Renal cortical epithelial cell (primary cell): ENCODE measurements around the gene GFOD1. TPM values are rescaled to one million over a fixed set of nuclear protein-coding genes. Genes with fewer than 3 reads are reported as not detected.
"Not testable (repeated sequence)": the region's sequence is repeated elsewhere in the genome, so short reads cannot be mapped to it uniquely, and the experiment has no call there.

ENCODE experiments used
- DNase-seq: peaks from one replicate; pipeline ENCODE4 v3.0.0-alpha.2; 2011; ENCODE audit warnings: low read depth
- total RNA-seq: library from RNA; depleted of rRNA; stranded (reverse); fragments of >200 nt; gene quantifications from 2 replicates; pipeline ENCODE4 v1.2.3, GENCODE V29; 2014

GFOD1 gene
- total RNA-seq, 1 donor from 2014 or later: 5.2 TPM

DNA sequence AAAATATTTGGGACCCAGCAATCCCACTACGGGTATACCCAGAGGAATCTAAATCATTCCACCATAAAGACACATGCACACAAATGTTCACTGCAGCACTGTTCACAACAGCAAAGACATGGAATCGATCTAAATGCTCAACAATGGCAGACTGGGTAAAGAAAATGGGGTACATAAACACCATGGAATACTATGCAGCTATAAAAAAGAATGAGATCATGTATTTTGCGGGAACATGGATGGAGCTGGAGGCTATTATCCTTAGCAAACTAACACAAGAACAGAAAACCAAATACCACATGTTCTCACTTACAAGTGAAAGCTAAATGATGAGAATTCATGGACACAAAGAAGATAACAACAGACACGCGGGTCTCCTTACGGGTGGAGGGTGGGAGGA is 43.4 kb downstream of the GFOD1 start:
- DNase-seq: not testable (repeated sequence)

DNA sequence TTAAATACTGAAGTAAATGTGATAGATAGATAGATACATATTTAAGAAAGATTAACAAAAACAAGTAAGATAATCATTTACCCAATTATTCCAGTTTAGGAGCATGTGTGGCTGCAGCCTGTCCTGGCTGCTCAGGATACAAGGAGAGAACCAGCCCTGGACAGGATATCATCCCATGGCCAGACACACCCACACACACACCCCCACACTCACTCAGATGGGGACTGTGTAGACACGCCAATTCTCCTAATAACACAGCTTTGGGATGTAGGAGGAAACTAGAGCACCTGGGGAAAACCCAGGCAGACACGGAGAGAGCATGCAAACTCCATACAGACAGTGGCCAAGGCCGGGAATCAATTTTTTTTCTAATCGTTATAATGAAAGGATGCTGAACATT is 45.6 kb downstream of the GFOD1 start:
- DNase-seq: no peak

DNA sequence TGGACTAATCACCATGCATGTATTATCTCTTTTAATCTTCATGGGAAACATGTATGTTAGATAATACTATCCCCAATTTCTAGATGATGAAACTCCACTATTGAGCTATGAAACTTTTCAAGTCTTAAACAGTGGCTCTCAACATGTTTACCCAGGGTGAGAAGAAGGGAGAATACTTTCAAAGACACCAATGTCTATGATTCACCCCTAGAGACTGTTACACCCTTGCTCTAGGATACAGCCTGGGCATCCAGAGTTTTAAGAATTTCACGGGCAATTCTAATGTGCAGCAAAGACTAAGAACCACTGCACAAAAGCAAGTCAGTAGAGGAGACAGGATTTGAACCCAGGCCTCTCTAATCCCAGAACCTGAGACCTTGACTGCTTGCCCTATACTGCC is 47.8 kb downstream of the GFOD1 start:
- no peak for DNase-seq

DNA sequence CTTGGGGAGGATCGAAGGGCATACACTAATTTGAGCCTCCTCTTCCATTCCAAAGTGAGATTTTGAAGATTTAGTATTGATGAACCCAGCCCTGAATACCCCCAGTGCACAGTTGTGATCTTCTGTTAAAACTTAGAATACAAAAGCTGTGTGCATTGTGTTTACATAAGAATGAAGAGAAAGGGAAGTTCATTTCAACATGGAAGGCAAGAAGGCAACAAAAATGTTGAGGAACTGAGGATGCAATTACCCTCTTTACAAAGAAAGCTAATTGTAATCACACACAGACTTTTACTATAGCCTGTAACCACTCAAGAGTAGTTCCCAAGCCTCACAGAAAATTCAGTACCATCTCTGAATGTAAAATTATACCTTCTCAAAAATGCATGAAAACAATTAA is 49.3 kb downstream of the GFOD1 start:
- DNase-seq: no peak

DNA sequence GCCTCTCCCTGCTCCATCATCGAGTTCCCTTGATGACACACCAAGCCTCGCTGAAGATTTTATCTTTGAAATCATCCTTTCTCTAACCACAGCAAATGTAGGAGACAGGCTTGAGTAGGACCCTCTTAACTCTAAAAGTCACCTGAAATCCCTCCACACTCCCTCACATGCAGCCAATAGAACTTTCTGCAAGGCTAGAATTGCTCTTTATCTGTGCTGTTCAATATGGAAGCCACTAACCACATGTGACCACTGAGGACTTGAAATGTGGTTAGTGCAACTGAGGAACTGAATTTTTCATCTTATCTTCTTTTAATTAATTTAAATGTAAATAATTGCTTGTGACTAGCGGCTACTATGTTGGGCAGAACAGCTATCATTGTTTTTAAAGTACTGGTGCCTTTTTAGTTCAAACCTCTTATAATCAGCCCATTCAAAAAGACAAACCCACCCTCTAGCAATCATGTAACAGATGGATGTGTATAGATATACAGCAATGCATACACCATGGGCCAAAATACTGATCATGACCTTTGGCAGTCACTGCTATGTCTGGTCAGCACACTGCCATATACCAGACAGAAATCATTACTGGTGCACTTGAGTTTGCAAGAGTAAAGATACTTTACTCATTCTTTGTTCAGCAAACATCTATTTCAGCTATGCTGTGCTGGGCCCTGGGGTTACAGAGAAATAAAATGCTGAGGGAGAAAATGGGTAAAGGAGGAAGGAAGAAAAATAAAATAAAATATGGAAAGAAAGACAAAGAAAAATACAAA is 50.0 kb downstream of the GFOD1 start:
- DNase-seq: no peak

DNA sequence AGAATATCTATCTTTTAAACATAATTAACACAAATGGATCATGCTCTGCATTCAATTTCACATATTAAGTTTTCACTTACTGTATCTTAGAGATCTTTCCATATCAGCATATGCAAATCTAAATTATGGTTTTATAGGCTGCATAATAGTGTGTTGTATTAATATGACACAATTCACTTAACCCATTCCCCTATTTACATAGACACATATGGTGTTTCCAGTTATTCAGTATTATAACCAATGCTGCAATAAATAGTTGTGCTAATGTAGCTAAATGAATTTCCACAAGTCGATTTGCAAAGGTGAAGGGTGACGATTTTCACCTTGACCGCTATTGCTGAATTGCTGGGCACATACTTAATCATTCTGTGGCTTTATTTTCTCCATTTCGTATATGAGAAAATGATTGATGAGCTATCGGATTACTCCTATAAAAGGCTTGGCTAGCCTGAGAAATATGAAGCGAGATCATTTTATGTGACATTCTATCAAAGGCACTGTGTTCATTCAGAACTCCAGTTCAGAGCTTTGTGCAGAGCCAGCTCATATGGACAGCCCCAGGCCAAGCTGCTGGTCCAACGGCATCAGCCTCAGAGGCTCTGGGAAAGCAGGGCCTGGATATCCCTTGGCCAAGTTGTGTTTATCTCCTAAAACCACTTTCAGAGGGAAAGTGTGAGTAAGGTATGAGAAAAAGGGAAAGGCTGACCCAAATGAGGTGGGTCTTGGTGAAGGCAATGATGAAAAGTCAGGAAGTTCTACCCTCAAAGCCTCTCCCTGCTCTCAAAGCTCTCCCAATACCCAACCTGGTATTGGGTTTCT is 50.8 kb downstream of the GFOD1 start:
- no peak for DNase-seq

DNA sequence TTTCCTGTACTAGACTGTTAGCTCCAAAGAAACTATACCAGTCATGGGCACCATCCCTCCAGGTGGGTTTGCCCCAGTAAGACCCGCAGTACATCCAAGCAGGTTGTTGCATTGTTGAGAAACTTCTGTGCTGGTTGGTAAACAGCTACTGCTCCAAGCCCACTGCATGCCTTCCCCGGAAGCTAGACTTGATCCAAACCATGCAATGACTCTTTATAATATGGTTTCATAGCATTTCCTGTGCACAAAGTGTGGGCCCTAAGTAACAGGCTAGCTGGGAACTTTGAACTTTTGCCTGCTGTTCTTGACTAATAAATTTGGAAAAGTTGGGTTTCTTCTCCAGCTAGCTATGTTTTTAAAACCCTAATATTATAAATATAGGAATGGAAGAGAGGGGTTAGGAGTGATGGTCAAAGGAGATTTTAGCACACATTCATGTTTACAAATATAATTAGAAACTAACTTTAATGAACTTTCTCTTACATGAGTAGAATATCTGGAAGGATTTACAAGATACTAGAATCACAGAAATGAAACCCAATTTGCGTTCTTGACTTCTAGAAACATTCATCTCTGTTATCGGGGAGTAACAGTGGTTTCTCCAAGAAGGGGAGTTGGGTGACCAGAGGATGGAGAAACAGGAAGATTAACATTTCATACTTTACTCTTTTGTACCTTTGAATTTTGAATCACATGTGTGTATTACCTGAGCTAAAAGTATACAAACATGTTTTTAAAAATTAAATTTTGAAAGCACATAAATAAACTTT is 51.7 kb downstream of the GFOD1 start:
- DNase-seq: no peak

DNA sequence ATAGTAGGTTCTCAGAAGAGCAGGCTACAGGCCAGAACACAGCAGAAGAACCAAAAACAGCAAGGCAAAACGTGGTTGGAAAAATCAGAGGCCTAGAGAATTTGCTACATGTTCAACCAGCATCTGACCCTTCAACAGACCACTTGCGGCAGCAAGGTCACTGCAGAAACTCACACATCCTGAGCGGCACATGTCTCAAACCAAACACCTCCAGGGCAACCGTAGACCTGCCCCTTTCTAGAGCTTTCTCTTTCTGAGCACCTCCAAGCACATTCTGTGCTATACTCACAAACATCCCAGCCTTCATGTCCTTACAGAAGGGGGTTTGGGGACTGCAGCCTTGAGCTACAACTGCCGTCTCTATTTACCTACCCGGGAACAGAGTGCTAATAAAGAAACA is 52.6 kb downstream of the GFOD1 start:
- DNase-seq: no peak

DNA sequence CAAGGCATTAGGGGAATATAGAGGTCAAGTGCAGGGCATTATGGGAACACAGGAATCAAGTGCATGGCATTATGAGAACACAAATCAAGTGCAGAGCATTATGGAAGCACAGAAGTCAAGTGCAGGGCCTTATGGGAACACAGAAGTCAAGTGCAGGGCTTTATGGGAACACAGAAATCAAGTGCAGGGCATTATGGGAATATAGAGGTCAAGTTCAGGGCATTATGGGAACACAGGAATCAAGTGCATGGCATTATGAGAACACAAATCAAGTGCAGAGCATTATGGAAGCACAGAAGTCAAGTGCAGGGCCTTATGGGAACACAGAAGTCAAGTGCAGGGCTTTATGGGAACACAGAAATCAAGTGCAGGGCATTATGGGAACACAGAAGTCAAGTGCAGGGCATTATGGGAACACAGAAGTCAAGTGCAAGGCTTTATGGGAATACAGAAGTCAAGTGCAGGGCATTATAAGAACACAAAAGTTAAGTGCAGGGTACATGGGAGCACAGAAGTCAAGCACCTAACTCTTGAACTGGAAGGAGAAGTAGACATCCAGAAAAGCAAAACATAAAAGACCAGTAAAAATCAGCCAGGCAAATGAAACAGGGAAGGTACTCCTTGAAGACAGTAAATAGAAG is 53.1 kb downstream of the GFOD1 start:
- DNase-seq: not testable (repeated sequence)

DNA sequence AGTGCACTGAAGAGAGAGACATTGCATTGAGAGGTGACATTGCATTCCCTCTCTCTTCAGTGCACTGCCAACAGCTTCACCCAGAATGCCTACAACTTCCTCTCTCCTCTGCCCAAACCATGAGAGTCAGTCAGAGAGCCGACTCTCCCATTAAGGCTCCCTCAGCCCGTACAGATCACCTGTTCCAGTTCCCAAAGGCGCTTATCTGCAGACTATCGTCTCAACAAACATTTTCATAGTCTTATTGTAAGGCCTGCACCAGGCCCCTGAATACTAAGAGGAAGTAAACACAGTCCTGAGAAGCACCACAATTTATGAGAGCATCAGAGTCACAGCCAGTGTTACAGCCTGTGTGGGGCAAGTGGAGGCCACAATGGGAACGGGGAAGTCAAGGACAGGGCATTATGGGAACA is 53.7 kb downstream of the GFOD1 start:
- no peak for DNase-seq

DNA sequence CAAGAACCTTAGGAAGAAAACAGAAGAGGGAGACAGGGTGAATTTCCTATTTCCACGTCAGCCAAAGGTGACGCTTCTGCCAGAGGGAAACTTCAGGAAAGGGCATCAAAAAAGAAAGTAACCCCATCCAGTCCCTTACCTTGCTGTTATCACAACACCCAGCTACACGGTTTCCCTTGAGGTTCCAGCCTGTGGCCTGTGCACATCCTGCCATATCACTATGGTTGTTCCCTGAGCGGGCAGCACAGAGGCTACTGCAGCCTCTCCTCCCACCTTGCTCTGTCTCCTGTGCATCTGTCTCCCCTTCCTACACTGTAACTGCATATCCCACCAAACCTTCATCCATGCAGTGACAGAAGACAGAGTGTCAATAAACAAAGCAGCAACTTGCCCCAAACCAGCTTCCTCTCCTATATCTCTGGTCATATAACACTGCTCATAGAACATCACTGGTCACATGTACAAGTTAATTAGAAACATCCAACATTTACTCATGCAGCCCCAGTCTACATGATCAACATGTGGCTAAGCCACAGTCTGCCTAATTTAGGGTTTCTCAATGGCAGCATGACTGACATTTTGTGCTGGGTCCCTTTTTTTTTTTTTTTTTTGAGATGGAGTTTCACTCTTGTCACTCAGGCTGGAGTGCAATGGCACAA is 54.7 kb downstream of the GFOD1 start:
- DNase-seq: no peak

DNA sequence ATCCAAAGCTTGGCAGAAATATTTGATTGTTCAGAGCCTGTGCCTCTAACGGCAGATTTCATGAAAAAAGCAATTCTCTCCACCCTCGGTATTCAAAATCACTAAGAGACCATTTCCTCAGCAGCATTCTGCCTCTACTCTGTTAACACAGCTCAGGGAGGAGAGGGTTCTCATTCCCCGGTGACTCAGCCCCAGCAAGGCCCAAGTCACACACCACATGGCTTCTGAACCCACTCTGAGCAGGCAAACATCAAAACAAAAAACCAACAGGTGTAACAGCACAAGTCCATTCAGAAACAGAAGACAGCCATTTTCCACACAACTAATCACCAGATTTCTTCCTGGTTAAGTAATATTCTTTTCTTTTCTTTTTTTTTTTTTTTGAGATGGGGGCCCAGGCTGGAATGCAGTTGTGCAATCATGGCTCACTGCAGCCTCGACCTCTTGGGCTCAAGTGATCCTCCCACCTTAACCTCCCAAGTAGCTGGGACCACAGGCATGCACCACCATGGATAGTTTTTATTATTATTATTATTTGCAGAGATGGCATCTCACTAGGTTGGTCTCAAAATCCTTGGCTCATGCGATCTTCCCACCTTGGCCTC is 55.4 kb downstream of the GFOD1 start:
- peak; percentile 64 for DNase-seq

DNA sequence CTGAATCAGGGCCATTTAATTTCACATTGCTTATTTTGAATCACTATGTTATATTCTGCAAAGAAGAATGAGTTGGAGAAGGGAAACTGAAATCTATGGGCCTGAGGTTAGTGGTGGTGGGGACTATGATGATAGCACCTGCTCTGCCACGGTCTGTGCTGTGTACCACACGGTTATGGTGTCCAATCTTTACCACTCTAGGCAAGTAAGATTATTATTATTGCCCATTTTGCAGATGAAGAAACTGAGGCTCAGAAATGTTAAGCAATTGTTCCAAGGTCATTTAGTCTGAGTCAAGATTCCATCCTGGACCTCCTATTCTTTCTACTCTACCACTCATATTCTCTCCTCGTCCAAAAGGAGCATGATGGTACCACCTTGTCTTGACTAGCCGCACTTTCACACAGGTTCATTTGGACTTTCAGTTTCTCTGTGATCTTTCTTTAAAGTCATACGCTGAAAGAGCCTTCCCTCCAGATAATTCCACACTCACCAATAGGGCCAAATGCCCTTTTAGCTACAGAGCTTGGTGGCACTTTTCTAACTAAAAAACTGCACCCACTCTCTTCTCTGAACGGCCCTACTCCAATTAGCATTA is 56.2 kb downstream of the GFOD1 start:
- DNase-seq: no peak

DNA sequence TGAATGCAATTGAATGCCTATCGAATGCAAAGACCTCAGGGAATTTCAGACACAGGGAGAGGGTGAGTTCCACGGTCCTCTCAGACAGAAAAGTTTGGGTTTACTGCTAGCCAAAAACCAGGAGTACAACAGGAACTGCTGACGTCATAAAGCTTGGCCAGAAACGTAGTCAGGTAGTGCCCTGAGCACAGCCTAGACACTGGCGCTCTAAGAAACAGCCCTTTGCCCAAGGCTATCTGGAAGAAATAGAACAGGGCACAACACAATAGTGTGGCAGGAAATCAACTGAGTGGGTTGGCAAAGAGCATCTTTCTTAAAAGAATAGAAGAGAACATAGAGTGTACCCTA is 58.0 kb downstream of the GFOD1 start:
- no peak for DNase-seq

DNA sequence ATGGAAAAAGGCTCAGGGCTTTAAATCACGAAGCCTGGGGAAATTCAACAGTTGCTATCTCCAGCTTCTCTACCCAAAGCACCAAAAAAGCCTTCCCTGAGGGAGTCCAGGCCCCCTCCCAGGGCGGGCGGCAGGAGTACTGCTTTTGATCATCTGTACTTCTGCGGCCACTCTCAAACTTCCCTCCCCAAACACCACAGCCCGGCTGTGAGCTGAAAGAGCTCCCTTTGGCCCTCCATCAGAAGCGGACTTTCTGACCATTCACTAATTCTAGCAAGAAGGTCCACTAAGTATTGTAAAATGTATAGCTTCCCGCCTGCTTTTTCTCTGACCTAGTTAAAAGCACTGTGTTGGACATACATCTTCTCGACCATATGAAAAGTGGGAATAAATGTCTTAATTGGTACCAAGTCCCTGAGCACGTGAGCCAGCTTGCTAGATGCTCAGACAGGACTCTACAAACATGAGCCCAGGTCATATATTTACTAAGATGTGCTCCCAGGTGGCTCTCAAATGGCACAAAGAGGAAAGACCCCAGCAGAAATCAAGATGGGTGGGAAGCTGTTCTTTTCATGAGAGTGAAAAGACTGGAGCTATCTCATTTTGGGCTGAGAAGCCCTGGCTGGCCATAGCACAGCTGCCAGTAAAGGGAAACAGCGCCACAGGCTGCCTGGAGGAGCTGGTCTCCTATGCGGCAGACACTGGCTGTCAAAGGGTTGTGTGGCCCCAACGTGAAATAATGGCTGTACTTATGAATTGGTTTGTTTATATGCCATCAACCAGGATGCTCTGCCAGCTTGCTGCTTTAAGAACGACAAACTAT is 58.6 kb downstream of the GFOD1 start:
- no peak for DNase-seq

DNA sequence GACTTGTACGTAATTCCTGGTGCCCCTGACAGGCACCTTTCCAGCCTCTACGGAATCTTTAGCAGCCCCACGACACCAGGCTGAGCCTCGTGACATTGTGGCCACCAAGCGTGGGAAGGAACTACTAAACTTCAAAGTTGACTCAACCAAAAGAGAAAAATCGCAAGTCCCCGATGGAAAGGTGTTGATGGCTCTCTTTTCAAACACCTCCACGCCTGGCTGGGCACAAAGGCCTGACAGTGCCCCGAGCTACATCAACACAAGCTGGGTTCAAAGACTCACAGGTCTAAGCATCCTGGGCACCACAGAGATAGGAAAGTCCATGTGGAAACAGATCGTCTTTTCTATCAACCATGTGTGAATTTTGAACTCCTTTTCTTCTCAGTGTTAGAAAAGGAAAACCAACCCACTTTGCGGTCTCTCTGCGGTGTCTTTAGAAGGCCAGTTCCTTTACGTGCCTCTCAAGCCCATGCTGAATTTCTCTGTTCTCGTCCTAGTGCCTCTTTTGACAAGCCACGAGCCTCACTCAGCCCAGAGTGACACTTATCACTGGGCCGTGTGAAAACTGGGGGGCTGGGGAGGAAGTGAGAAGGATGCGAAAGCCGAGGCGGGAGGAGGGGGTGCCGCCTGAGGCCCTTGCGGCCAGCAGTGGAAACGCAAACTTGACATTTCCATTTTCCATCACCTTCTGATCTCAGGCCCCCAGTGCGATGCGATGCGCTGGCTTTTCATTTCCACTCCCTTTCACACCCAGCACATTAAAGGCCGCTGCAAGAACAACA is 59.4 kb downstream of the GFOD1 start:
- peak; percentile 9 for DNase-seq

DNA sequence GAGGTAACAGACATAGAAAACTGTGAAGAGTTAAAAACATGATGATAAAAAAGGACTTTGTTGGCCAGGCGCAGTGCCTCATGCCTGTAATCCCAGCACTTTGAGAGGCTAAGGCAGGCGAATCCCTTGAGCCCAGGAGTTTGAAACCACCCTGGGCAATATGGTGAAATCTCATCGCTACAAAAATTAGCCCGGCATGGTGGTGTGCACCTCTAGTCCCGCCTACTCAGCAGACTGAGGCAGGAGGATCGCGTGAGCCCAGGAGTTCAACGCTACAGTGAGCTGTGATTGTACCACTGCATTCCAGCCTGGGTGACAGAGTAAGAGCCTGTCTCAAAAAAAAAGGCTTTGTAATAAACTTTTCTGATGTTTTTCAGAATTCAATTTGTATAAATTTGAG is 60.1 kb downstream of the GFOD1 start:
- no peak for DNase-seq

DNA sequence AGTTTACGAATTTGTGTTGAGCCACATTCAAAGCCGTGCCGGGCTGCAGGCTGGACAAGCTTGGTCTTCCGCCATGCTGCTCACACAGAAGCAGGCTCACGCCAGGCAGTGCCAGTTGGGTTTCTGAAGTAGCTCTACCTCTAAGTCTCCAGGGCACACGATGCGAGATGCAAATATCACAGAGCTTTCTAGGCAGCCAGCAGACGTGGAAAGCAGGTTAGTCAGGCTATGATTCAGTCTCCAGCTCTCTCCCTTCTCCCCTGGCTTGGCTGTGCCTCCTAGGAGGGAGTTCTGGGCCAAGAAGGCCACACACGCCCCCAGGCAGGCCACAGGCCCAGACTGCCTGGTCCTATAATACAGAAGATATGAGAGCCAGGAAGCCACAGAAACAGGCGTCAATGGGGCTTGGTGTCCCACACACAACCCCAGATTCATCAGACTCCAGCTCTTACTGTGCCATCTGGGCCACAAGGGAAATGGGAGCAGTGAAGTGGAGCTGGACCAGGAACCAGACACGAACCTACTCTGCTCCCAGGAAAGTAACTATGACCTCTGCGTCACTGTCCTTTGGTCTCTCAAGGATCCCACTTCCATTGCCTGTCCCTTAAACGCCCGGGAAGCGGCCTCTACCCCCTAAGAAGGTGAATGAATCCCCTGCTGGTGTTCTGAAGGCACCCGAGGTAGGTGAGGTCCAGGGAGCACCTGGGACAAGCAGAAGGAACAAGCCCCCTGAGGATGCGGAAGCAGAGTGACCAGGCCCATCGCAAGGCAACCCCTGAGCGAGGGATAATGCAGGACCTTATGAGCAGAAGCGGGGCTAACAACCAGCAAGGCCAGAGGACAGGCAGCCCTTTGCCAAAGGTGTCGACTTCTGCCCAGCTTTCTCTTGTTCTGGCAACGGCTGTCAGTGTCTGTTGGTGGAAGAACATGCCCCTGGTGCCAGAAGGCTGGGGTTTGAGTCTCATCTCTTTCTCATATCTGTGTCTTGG is 61.2 kb downstream of the GFOD1 start:
- peak; percentile 23 for DNase-seq
